ENCODE measurements around the gene GPR65. TPM values are rescaled to one million over a fixed set of nuclear protein-coding genes. Genes with fewer than 3 reads are reported as not detected.
A peak's percentile ranks its signal among the peaks of the same experiment; 100 is the strongest.

GPR65 gene
- total RNA-seq, 3 donors from 2014 or later (not counting 1 experiment from before 2014, with no cell fraction given), result 37.6 to 47.4 (median 40.3) TPM

DNA sequence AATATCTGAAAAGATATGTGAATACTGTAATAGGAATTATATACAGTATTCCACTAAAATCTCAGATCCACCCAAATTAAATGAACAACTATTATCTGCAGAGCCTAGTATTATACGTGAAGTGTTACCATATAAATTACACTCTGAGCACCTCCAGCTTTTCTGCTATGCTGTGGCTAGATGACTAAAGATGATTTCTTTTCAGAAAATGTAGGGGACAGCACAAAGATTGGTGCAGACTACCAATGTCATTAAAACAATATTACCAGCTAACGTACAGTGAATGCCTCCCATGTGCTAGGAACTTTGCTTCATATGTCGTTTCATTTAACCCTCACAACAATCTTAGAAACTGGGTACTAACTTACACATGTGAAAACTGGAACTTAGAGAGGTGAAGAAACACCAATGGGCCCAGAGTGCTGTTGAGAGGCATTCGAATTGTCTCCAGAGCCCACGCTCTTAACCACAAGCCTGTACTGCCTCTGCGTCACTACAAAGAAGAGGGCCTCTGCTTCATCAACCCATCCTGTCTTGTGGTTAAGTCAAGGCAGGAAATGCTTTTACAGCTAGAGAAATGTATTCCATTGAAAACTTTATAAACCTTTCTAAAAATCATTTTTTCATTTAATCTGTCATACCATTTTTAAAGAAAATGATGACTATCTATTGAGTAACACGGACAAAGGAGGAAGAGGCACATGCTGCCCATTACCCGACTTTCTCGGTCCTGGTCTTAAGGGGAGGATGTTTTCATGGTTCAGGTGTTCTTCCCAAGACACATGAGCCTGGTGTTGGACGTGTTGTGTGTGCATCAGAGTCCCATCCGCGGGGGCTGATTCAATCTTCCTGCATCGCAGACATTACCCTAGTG is 1.3 kb downstream of the GPR65 start:
- intact Hi-C loops (cut with micrococcal nuclease), result loop anchor here (1.0 to 2.0 kb wide), 3 partner anchors 13 to 61 kb away; partner anchors contain the start of gene GALC
- no peaks in the 10 kb centered on the region for H3K27me3 ChIP-seq (ENCODE audit: control insufficient read depth, insufficient read depth, low read length)
- peaks cover 68 to 74% of the 10 kb centered on the region in 2 donors for H3K4me1 Mint-ChIP-seq
- TF ChIP-seq CTCF (IDR thresholded peaks at IDR 0.05), result no peak
- no peaks in the 10 kb centered on the region for H3K9me3 ChIP-seq (ENCODE audit: control insufficient read depth, insufficient read depth, low read length)
- peaks cover 18% of the 10 kb centered on the region for H3K36me3 ChIP-seq (ENCODE audit: control insufficient read depth, insufficient read depth, low read length)
- H3K4me3 ChIP-seq (ENCODE audit: low read length), result peak overlapping the region; percentile 78
- DNase-seq (peak; percentile 57 to 92), ATAC-seq (peak; percentile 79 to 92 (median 90))
- peak overlapping the region; percentile 84 for H3K4me3 Mint-ChIP-seq
- H3K27ac Mint-ChIP-seq, result peak overlapping the region; percentile 96 to 98
- no peaks in the 10 kb centered on the region for H3K9me3 Mint-ChIP-seq
- no peaks in the 10 kb centered on the region for H3K27me3 Mint-ChIP-seq (ENCODE audit: low read depth in 2 of 2)
- peaks cover 13% of the 10 kb centered on the region for H3K36me3 Mint-ChIP-seq
- 7% methylated on average over 8 of the region's 13 CpGs for WGBS (ENCODE audit: insufficient coverage)
- H3K27ac ChIP-seq (ENCODE audit: low read length), result peak overlapping the region; percentile 99
- peaks cover 33% of the 10 kb centered on the region for H3K4me1 ChIP-seq (ENCODE audit: control insufficient read depth, insufficient read depth, low read length)

DNA sequence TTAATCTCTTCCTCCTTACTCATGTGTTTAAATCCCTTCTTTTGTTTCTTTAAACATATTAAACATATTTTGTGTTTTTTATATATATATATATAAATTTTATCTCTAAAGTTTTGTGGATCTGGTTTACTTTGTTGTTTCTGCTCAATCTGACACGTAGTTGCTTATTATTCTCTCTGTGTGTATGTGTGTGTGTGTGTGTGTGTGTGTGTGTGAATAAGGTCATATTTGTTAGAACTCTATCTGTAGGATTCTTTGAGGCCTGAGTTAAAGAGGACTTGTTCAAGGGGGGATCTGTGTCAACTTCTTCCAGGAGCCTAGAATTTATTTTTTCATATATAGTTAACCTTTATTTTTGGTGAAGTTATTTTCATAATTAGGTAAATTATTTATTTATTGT is 2.7 kb downstream of the GPR65 start:
- Mint-ChIP-seq H3K36me3 (peaks cover 17% of the 10 kb centered on the region), H3K9me3 (no peaks in the 10 kb centered on the region), H3K27me3 (ENCODE audit: low read depth in 2 of 2) (no peaks in the 10 kb centered on the region), H3K4me3 (peak overlapping the region; percentile 82), H3K4me1 (peaks cover 75 to 79% of the 10 kb centered on the region in 2 donors), H3K27ac (peak overlapping the region; percentile 96 to 98)
- Histone ChIP-seq H3K4me1 (ENCODE audit: control insufficient read depth, insufficient read depth, low read length) (peaks cover 29% of the 10 kb centered on the region), H3K9me3 (ENCODE audit: control insufficient read depth, insufficient read depth, low read length) (no peaks in the 10 kb centered on the region), H3K27ac (ENCODE audit: low read length) (peak overlapping the region; percentile 99), H3K36me3 (ENCODE audit: control insufficient read depth, insufficient read depth, low read length) (peaks cover 32% of the 10 kb centered on the region), H3K27me3 (ENCODE audit: control insufficient read depth, insufficient read depth, low read length) (no peaks in the 10 kb centered on the region), H3K4me3 (ENCODE audit: low read length) (peak overlapping the region; percentile 78)
- ATAC-seq, result no peak
- WGBS (ENCODE audit: insufficient coverage), result 17% methylated on average over 1 of the region's 1 CpG
- intact Hi-C loops (cut with micrococcal nuclease), result loop anchor here (2.0 kb wide), 1 partner anchor 63 kb away; no protein-coding TSS in a partner anchor
- peak in 1 of 2 donors; percentile 37 for DNase-seq
- no peak for TF ChIP-seq CTCF (IDR thresholded peaks at IDR 0.05)

DNA sequence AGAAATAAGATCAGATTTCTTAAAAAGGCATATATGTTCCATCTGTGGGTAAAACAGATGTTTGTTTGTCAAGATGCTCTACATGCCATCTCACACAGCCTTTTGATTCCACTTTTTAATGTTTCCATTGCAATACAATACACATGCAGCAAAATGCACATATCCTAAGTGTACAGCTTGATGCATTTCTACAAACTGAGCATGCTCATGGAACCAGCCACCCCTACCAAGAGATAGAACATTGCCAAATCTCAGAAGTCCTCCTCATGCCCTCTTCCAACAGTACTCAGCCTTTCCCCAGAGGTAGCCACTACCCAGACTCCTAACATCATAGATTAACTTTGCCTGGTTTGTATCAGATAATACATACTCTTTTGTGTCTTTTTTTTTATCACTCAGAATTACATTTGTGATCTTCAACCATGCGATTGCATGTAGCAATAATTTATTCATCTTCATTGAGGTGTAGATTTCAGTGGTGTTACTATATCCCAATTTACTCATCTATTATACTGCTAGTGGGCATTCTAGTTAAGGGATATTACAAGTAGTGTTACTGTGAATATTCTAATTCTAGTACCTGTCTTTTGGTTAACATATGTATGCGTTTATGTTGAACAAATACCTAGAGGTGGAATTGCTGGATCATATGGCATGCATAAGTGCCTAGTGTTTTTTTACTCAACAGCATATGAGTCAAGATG is 3.3 kb downstream of the GPR65 start:
- peak in 1 of 2 donors; percentile 17 for DNase-seq

More for the DNA sequence above, 3.3 kb downstream of the GPR65 start:
- Histone ChIP-seq H3K36me3 (ENCODE audit: control insufficient read depth, insufficient read depth, low read length) (peaks cover 34% of the 10 kb centered on the region), H3K4me1 (ENCODE audit: control insufficient read depth, insufficient read depth, low read length) (peaks cover 29% of the 10 kb centered on the region), H3K27ac (ENCODE audit: low read length) (peak overlapping the region; percentile 99), H3K9me3 (ENCODE audit: control insufficient read depth, insufficient read depth, low read length) (no peaks in the 10 kb centered on the region), H3K4me3 (ENCODE audit: low read length) (peak overlapping the region; percentile 78), H3K27me3 (ENCODE audit: control insufficient read depth, insufficient read depth, low read length) (no peaks in the 10 kb centered on the region)
- peaks cover 17% of the 10 kb centered on the region for H3K36me3 Mint-ChIP-seq
- no peaks in the 10 kb centered on the region for H3K9me3 Mint-ChIP-seq
- H3K4me1 Mint-ChIP-seq, result peaks cover 73 to 76% of the 10 kb centered on the region in 2 donors
- H3K4me3 Mint-ChIP-seq, result peak overlapping the region; percentile 89
- WGBS (ENCODE audit: insufficient coverage), result 100% methylated on average over 1 of the region's 2 CpGs
- peak overlapping the region; percentile 96 to 98 for H3K27ac Mint-ChIP-seq
- intact Hi-C loops (cut with micrococcal nuclease), result no loop called here
- ATAC-seq, result peak in 1 of 3 donors; percentile 0
- TF ChIP-seq CTCF (IDR thresholded peaks at IDR 0.05), result no peak
- no peaks in the 10 kb centered on the region for H3K27me3 Mint-ChIP-seq (ENCODE audit: low read depth in 2 of 2)
